Dendritic cell treated with granulocyte-macrophage colony-stimulating factor and Interleukin-4, amounts not matched to agents 40 ng/mL and 50 ng/mL, for 4 days (primary cell): ENCODE data around the gene FLT4.

Source experiments
- H3K27ac Mint-ChIP-seq: one replicate; pipeline ENCODE4 v1.8.0; 2022; ENCODE audit warnings: mild to moderate bottlenecking, mixed read lengths
- H3K27me3 Mint-ChIP-seq: one replicate; pipeline ENCODE4 v1.8.0; 2022; ENCODE audit warnings: mild to moderate bottlenecking, mixed read lengths
- H3K36me3 Mint-ChIP-seq: one replicate; pipeline ENCODE4 v1.8.0; 2022; ENCODE audit warnings: low read depth, mixed read lengths
- H3K4me1 Mint-ChIP-seq: one replicate; pipeline ENCODE4 v1.8.0; 2022; ENCODE audit warnings: low read depth, mixed read lengths
- H3K4me3 Mint-ChIP-seq: one replicate; pipeline ENCODE4 v1.8.0; 2022; ENCODE audit warnings: mild to moderate bottlenecking, moderate library complexity, mixed read lengths
- H3K9me3 Mint-ChIP-seq: one replicate; pipeline ENCODE4 v1.8.0; 2022; ENCODE audit warnings: mixed read lengths
- intact Hi-C: fragments of 100-400 bp; cut with micrococcal nuclease; formaldehyde crosslinking; loops from one replicate; pipeline ENCODE4 v1.15.0; 2022

The FLT4 gene

DNA sequence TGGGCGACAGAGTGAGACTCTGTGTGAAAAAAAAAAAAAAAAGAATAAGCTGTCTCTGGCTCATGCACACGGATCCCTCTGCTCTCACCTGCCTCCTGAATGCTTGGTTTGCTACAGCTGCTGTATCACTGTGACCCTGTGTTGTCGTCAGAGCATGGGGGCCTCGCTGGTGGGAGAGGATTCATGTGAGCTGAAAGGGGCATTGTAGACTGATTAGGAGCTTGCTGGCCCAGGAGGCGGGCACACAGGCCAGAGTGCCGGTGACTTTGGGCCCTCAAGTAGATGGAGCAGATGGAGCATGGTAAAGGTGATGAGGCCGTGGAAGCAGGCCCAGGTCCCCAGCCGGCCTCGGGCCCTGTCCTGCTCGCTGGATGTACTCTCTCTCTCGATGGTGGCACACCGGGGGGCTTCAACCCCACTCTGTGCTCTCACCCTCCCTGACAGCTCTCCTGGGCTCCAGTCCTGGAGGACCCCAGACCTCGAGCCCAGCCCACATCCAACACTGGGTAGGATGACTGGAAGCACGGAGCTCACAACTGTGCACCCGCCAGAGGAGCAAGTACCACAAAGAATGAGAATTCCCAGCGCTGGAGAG lies 7.1 kb downstream of the FLT4 start:
- H3K27me3 Mint-ChIP-seq = peaks cover 31% of the 10 kb centered on the region
- H3K4me3 Mint-ChIP-seq = no peak overlapping the region
- no peaks in the 10 kb centered on the region for H3K9me3 Mint-ChIP-seq
- H3K36me3 Mint-ChIP-seq = no peaks in the 10 kb centered on the region
- intact Hi-C loops = no loop called here
- no peaks in the 10 kb centered on the region for H3K4me1 Mint-ChIP-seq
- no peak overlapping the region for H3K27ac Mint-ChIP-seq

GRCh38 chr5:180641566-180641900 lies 7.9 kb downstream of the FLT4 start:
- H3K36me3 Mint-ChIP-seq = no peaks in the 10 kb centered on the region
- peaks cover 28% of the 10 kb centered on the region for H3K27me3 Mint-ChIP-seq
- no peak overlapping the region for H3K4me3 Mint-ChIP-seq
- H3K27ac Mint-ChIP-seq = no peak overlapping the region
- no peaks in the 10 kb centered on the region for H3K4me1 Mint-ChIP-seq
- intact Hi-C loops = no loop called here
- no peaks in the 10 kb centered on the region for H3K9me3 Mint-ChIP-seq

DNA sequence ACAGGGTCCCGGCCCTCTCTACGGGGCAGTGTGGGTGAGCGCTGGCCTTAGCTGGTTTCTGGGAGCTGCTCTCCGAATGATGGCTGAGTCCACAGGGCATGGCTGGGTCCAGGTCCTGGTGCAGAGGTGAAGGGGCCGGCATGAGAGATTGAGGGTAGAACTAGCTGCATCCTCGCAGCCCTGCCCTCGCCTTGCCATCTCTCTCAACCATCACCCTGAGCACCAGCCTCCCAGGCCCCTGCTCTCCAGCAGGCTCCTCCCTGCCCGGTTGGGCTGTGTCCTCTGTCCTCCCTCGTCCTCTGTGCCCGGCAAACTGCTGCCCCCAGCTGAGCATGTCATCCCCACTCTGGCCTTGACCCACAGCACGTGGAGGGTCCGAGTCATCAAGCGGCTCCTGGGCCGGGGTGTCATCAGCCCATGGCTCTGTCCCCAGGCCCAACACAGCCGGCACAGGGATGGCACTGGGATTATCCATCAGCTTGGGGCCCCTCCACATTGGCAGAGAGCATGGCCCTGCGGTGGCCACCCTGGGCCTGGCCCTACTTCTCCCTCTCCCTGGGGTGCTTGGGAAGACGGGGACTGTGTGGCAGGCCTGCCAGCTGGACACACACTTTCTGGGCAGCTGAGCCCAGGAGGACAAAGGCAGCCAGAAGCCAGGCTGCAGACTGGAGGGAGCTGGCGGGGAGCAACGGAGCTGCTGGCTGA lies 8.4 kb downstream of the FLT4 start:
- peaks cover 23% of the 10 kb centered on the region for H3K27me3 Mint-ChIP-seq
- H3K4me3 Mint-ChIP-seq = no peak overlapping the region
- no peak overlapping the region for H3K27ac Mint-ChIP-seq
- H3K9me3 Mint-ChIP-seq = no peaks in the 10 kb centered on the region
- no peaks in the 10 kb centered on the region for H3K4me1 Mint-ChIP-seq
- intact Hi-C loops = no loop called here
- no peaks in the 10 kb centered on the region for H3K36me3 Mint-ChIP-seq

- intact Hi-C loops = no loop called here
- peaks cover 18% of the 10 kb centered on the region for H3K27me3 Mint-ChIP-seq
- H3K4me1 Mint-ChIP-seq = no peaks in the 10 kb centered on the region
- no peak overlapping the region for H3K27ac Mint-ChIP-seq
- no peak overlapping the region for H3K4me3 Mint-ChIP-seq
- no peaks in the 10 kb centered on the region for H3K9me3 Mint-ChIP-seq
- H3K36me3 Mint-ChIP-seq = no peaks in the 10 kb centered on the region
These were observed 8.9 kb downstream of the FLT4 start for GRCh38 chr5:180640611-180640860.

DNA sequence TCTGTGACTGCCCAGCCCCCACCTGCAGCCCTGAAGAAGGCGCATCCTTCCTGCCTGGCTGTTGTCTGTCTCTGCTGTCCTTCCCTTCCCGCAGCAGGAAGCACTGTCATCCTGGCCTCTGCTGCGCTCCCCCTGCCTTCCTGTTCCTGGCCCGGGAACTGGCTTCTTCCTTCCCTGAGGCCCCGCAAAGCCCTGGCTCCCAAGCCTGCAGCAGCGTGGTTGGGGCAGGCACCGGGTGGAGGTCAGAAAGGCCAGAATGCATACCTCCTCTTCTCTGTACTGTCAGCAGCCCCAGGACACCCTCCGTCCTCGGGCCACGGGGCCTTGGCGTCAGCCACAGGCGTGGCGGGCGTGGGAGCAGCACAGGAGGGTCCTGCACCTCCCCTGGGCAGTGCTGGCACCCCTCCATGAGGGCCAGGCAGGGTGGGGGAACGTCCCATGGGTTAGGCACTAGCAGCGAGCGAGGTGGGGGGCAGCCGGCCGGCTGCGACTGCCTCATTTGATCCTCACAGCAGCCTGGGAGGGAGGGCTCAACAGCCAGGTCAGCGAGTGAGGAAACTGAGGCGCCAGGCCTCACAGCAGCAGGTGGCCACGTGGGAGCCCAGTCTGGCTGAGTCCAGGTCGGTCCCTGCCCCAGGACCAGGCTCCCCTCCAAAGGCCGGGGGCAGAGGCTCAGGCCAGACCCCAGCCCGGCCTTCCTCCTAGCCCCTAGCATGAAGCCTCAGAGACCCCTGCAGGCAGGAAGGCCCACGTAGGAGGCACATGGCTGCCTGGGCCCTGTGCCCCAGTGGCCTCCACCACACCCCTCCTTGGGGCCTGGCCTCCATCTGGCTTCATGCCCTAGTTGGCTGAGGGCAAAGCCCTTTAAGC lies 9.4 kb downstream of the FLT4 start:
- intact Hi-C loops = no loop called here
- no peaks in the 10 kb centered on the region for H3K36me3 Mint-ChIP-seq
- no peaks in the 10 kb centered on the region for H3K9me3 Mint-ChIP-seq
- H3K4me3 Mint-ChIP-seq = no peak overlapping the region
- no peak overlapping the region for H3K27ac Mint-ChIP-seq
- H3K4me1 Mint-ChIP-seq = no peaks in the 10 kb centered on the region
- H3K27me3 Mint-ChIP-seq = peaks cover 13% of the 10 kb centered on the region

DNA sequence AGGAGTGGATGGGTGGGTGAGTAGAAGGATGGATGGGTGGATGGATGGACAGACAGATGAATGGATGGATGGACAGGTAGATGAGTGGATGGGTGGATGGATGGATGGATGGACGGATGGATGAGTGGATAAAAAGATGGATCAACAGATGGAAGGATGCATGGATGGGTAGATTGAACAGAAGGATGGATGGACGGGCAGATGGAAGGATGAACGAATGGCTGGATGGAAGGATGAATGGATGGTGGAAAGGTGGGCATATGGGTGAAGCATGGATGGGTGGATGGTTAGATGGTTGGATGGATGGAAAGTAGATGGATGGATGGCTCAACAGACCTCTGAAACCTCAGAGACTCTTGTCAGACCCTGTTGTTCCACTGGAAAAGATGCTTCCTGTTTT lies 10.1 kb downstream of the FLT4 start:
- no peak overlapping the region for H3K4me3 Mint-ChIP-seq
- H3K27ac Mint-ChIP-seq = no peak overlapping the region
- intact Hi-C loops = no loop called here
- no peaks in the 10 kb centered on the region for H3K9me3 Mint-ChIP-seq
- H3K27me3 Mint-ChIP-seq = peaks cover 6% of the 10 kb centered on the region
- no peaks in the 10 kb centered on the region for H3K4me1 Mint-ChIP-seq
- H3K36me3 Mint-ChIP-seq = no peaks in the 10 kb centered on the region

- no peaks in the 10 kb centered on the region for H3K9me3 Mint-ChIP-seq
These were observed 11.3 kb downstream of the FLT4 start for GRCh38 chr5:180637962-180638680.

GRCh38 chr5:180636403-180637075 lies 12.9 kb downstream of the FLT4 start:
- H3K27me3 Mint-ChIP-seq = no peaks in the 10 kb centered on the region
- no peaks in the 10 kb centered on the region for H3K36me3 Mint-ChIP-seq
- no peaks in the 10 kb centered on the region for H3K4me1 Mint-ChIP-seq
- H3K9me3 Mint-ChIP-seq = no peaks in the 10 kb centered on the region
- no peak overlapping the region for H3K27ac Mint-ChIP-seq
- H3K4me3 Mint-ChIP-seq = no peak overlapping the region
- intact Hi-C loops = no loop called here

More at GRCh38 chr5:180637962-180638680, 11.3 kb downstream of the FLT4 start:
- intact Hi-C loops = no loop called here
- Mint-ChIP-seq H3K36me3 (no peaks in the 10 kb centered on the region), H3K27ac (no peak overlapping the region), H3K27me3 (no peaks in the 10 kb centered on the region), H3K4me1 (no peaks in the 10 kb centered on the region), H3K4me3 (no peak overlapping the region)

DNA sequence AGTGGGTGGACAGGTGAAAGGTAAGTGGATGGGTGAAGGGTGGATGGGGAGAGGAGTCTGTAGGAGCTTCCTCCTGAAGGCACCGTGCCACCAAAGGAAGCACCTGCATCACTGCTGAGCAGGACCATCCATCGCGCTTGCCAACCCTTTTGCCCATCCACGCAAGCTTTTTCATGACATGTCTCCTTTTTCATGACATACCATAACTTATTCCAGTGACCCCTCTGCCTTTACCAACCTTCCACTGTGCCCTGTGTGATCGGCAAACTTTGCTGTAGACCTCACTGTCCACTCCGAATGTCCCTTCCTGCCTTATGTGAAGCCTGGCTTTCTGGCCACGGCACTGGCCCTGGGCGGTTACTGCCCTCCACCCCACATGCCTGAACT lies 13.4 kb downstream of the FLT4 start:
- H3K4me1 Mint-ChIP-seq = no peaks in the 10 kb centered on the region

DNA sequence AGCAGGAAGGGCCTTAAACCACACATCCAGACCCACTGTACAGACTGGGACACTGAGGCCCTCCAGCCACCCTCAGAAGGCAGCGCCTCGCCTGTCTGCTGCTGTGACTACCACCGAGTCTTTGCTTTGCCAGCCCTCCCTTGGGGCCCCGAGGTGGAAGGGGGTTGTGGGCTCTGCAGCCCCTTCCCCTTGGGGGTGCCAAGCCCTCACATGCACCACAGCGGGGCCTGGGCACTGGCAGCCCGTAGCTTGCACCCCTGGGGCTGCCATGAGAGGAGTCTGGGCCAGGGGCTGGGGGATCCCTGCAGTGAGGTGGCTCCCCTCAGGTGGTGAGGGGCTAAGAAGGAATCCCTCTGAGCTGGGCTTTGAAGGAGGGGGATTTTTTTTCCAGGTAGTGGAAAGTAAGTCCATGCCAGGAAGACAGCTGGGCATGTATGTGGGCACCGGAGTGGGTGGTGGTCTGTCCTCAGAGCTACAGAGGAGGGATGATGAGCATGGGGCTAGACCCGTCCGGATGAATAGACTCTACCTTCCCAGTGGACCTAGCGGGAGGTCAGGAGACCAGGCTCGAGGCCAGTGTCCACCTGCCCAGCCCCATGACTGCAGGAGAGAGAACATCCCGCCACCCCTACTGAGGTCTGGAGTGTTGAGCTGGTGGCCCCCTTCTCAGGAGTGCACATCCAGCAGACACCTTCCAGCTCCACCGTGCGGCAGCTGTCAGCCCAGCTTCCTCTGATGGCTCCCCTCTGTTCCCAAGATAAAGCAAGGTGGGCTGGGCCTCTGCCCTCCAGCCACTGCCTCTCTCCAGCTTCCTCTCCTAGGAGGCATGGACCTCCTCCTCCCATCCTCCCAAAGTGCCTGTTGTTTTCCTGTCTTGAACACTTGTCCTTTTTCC lies 15.9 kb downstream of the FLT4 start:
- H3K27me3 Mint-ChIP-seq = no peaks in the 10 kb centered on the region
- H3K36me3 Mint-ChIP-seq = no peaks in the 10 kb centered on the region
- no peaks in the 10 kb centered on the region for H3K4me1 Mint-ChIP-seq
- no peak overlapping the region for H3K4me3 Mint-ChIP-seq
- intact Hi-C loops = no loop called here
- no peak overlapping the region for H3K27ac Mint-ChIP-seq
- H3K9me3 Mint-ChIP-seq = no peaks in the 10 kb centered on the region

More for the DNA sequence above, 13.4 kb downstream of the FLT4 start:
- H3K36me3 Mint-ChIP-seq = no peaks in the 10 kb centered on the region
- no peaks in the 10 kb centered on the region for H3K27me3 Mint-ChIP-seq
- no peaks in the 10 kb centered on the region for H3K9me3 Mint-ChIP-seq
- intact Hi-C loops = no loop called here
- H3K4me3 Mint-ChIP-seq = no peak overlapping the region
- H3K27ac Mint-ChIP-seq = no peak overlapping the region

DNA sequence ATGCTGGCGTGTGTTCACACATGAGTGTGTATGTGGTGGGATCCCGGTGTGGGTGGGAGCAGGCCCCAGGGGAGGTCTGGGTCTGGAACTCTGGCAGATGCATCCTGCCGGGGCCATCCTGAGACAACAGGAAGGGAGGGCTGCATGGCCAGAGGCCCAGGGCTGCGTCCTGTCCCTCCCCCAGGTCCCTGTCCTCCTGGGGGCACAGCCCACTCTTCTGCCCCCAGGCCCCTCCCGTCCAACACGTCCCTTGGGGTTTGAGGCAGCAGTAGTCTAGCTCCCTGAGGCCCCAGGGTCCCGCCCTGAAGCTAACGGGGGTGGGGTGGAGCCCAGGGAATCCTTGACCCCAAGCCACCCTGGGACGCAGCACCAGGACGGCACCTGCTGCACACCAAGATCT lies 16.6 kb downstream of the FLT4 start:
- Mint-ChIP-seq H3K36me3 (no peaks in the 10 kb centered on the region), H3K27me3 (no peaks in the 10 kb centered on the region), H3K4me1 (no peaks in the 10 kb centered on the region), H3K4me3 (no peak overlapping the region), H3K27ac (no peak overlapping the region), H3K9me3 (no peaks in the 10 kb centered on the region)
- intact Hi-C loops = no loop called here

- H3K27me3 Mint-ChIP-seq = no peaks in the 10 kb centered on the region
- H3K36me3 Mint-ChIP-seq = no peaks in the 10 kb centered on the region
- H3K4me3 Mint-ChIP-seq = no peak overlapping the region
- intact Hi-C loops = no loop called here
- H3K9me3 Mint-ChIP-seq = no peaks in the 10 kb centered on the region
- H3K4me1 Mint-ChIP-seq = no peaks in the 10 kb centered on the region
- no peak overlapping the region for H3K27ac Mint-ChIP-seq
These were observed 17.6 kb downstream of the FLT4 start for GRCh38 chr5:180631549-180632383.
